NCI-H526 (cell line): Measurements from ENCODE around the gene NECAB3.

Experiments used
- DNase-seq, 2 experiments: peaks; one replicate each; lab custom pipeline; 2025; lab: John Stamatoyannopoulos, UW

NECAB3 gene

GRCh38 chr20:33677991-33678702 lies 3.9 kb upstream of the NECAB3 start:
- no peak for DNase-seq

- no peak for DNase-seq
These were observed 2.7 kb upstream of the NECAB3 start for GRCh38 chr20:33676652-33677645.

- DNase-seq, result no peak
These were observed 1.9 kb upstream of the NECAB3 start for GRCh38 chr20:33676121-33676520.

DNA sequence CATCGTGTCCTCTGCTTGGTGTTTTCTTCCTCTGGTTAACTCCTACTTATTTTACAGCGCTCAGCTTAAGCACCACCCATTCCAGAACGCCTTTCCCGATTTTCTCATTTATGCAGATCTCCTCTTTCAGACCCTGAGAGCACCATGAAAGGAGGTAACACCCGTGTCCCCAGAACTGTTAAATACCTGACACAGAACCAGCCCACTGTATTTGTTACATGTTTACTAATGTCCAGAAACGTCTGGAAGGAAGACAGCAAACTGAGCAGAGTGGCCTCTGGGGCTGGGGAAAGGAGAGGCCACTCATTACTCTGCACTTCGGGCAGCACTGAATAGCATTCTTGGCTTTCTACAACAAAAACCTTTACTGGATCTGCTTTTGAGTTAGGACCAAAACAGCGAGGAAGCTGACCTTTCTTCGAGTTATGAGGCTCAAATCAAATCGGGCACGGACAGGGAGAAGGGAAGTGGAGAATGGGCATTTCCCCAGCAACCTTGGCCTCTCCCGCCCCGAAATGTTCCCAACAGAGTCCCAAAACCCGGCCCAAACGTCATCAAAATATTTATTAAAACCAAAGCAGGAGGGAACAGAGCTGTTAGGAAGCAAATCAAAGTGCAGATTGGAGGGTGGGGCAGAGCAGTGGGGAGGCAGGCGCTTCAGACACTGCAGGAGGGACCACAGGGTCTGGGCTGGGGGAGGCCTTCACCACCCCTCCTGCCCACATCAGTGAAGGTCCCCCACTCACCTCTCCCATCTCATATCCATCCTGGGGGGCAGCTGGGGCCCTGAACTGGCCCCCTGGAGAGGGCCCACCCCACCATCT lies 1.1 kb upstream of the NECAB3 start:
- no peak for DNase-seq

DNA sequence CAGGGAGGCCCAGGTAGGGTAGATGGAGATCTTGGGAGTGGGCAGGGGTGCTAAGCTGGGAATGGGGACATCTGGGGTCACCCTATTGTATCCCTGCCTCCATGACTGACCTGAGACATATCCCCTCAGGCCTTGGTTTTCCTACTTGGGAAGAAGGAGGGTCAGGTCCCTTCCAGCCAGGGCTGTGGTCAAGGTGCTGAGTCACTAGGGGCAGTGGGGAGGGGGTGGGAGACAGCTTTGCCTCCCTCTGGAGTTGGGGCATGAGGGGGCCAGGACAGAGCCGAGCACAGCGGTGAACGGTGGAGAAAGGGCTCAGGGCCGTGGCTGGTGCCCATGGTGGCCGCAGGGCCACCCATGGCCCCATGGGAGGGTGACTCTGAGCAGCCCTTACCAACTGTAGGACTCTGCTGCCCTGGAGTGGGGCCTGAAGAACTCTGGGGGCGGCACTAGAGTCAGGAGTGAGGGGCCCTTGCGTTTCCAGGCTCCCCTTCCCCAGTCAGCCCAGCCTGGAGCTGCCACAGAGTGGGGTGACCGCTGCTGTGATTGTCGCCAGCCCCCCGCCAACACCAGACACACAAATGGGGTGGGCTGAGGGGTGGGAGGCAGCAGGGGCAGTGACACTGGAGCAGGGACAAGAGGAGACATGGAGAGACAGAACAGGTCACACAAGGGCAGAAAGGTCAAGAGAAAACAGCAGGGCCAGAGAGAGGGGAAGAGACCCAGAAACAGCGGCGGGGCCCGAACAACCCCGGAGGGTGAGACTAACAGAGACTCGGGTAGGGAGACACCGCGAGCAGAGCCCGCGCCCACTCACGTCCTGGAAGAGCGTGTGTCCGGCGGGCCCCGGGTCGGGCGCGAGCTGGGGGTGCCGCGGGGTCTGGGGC lies 576 bp downstream of the NECAB3 start:
- DNase-seq, result no peak

DNA sequence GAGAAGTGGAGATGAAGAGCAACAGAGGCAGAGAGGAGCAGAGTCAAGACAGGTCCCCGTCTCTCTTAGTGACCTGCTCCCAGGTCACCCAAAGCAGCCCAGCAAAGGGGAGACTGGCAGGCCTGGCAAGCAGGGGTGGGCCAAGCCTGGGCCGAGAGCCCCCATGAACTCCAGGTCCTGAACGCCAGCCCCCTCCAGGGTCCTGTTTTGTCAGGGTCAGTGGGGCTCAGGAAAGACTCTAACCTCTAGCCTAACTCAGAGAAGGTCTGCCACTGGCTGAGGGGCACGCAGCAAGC lies 1.2 kb downstream of the NECAB3 start:
- DNase-seq, result no peak

DNA sequence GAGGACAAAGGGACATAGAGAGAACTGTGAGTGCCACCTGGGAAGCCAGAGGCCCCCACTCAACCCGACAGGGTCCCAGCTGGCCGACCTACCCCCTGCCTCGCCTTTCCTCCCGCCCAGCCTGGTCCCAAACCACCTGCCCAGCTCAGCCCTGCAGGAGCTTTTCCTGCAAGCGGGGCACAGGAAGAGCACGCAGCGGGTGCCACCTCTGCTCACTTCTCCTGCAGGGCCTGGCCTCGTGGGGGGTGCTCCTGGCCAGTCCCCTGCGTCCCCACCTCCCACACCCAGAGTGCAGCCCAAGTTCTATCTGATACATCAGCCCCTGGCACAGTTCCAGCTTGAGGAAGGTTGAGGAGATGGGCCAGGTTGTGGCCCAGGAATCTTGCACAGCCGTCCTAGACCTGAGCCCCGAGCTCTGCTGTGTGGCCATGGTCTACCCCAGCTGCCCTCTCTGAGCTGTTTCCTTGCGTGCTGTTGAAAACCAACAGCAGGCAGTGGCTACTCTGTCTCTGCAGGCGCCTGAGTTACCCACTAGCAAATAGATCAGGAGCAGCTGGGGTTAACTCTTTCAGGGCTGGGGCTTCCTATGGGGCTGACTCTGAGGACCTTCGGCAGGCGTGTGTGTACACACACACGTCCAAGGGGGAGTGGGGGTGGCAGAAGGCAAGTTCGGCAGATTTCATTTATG lies 1.7 kb downstream of the NECAB3 start:
- DNase-seq, result peak in 1 of 2 experiments; percentile 57

DNA sequence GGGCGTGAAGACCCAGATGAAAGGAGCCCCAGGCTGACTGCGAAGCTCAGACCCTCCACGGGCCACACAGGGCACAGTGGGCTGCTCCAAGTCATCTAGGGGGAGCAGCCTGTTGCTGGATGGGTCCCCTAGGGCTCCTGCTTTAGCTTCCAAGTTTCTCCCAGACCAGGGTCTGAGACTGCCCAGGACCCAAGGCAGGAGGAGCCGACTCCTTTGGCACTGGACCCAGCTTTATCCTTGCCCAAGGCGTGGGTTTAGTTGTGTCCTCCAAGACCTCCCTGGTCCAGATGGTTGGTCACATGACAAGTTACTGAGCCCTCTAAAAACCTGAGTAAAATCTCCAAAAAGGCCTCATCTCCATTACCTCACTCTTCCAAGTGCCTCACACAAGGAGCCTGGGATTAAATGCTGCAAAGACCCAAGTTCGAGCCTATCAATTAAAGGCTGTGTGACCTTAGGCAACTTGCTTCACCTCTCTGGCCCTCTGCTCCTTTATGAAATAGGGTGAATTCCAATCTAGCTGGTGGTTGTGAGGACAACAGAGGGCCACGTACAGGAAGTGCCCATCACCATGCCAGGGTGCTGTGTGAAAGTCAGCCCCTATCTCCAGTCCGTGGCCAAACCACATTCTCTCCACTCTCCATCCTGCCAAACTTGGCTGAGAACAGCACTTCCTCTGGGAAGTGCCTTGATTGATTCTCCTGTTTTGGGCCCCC lies 2.5 kb downstream of the NECAB3 start:
- no peak for DNase-seq

- no peak for DNase-seq
These were observed 3.3 kb downstream of the NECAB3 start for GRCh38 chr20:33670715-33671499.

GRCh38 chr20:33669873-33670640 lies 4.2 kb downstream of the NECAB3 start:
- no peak for DNase-seq

GRCh38 chr20:33669224-33669623 lies 5.0 kb downstream of the NECAB3 start:
- DNase-seq, result no peak

- no peak for DNase-seq
These were observed 5.6 kb downstream of the NECAB3 start for GRCh38 chr20:33668466-33669155.

DNA sequence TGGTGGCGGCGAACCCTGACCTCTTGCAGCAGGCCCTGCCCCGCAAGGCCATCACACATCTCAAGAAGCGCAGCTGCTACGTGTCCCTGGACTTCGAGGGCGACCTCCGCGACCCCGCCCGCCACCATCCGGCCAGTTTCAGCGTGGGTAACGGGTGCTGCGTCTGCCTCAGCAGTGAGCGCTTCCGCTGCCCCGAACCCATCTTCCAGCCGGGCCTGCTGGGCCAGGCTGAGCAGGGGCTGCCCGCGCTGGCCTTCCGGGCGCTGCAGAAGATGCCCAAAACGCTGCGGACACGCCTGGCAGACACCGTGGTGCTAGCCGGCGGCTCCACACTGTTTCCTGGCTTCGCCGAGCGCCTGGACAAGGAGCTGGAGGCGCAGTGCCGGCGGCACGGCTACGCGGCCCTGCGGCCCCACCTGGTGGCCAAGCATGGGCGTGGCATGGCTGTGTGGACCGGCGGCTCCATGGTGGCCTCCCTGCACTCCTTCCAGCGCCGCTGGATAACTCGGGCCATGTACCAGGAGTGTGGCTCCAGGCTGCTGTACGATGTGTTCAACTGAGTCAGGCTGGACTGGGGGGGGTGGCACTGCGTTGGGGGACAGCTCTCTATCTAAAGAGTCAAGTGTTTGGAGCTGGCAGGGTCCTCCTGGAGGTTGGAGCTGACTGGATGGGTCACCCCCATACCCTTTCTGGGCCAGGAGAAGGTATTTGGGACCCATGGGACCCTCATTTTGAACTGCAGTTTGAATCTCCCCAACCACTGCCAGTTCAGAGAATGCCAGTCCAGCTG lies 6.4 kb downstream of the NECAB3 start:
- peak; percentile 27 to 86 for DNase-seq

GRCh38 chr20:33667245-33667675 lies 7.0 kb downstream of the NECAB3 start:
- DNase-seq, result peak in 1 of 2 experiments; percentile 65

GRCh38 chr20:33666293-33667244 lies 7.7 kb downstream of the NECAB3 start, which contains the start of gene ACTL10:
Gene ACTL10 (plus strand): TSS chr20:33666943. CDS start chr20:33667498, 555 bp downstream.
- peak; percentile 83 to 92 for DNase-seq

DNA sequence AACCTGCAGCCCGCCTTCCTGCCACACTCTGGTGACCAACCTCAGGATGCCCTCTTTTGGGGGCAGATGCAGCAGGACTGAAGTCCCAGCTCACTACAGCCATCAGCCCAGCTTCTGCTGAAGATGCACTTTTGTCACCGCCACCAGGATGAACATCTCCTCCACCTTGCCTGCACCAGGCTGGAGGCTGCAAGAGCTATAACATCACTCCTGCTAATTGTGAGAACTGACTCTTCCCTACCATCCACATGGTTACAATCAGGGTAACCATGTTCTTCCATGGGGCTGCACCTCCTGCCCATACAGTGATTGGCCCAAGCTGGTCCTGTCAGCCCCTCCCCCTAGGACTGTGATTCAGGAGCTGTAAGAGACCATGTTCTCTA lies 9.5 kb downstream of the NECAB3 start:
- no peak for DNase-seq
